HEK293T (cell line): Measurements from ENCODE around the gene LRRC37A.

Experiments
- ARNT ChIP-seq: fragments of 450-650 bp; IDR thresholded peaks from 2 replicates; pipeline ENCODE4 v1.6.1; 2017; ENCODE audit warnings: mild to moderate bottlenecking
- CTBP1 ChIP-seq: fragments of 450-650 bp; IDR thresholded peaks from 2 replicates; pipeline ENCODE4 v1.6.1; 2016; ENCODE audit warnings: borderline replicate concordance
- FOXA1 ChIP-seq: fragments of 450-650 bp; IDR thresholded peaks from 2 replicates; pipeline ENCODE4 v1.6.1; 2016; ENCODE audit warnings: mild to moderate bottlenecking
- FOXK2 ChIP-seq: fragments of 450-650 bp; IDR thresholded peaks from 2 replicates; pipeline ENCODE4 v1.6.1; 2016; ENCODE audit warnings: mild to moderate bottlenecking
- FOXM1 ChIP-seq: fragments of 450-650 bp; IDR thresholded peaks from 2 replicates; pipeline ENCODE4 v1.6.1; 2017; ENCODE audit warnings: mild to moderate bottlenecking, borderline replicate concordance
- NFRKB ChIP-seq: fragments of 450-650 bp; IDR thresholded peaks from 2 replicates; pipeline ENCODE4 v1.6.1; 2016; ENCODE audit warnings: mild to moderate bottlenecking, moderate library complexity
- PKNOX1 ChIP-seq: fragments of 450-650 bp; IDR thresholded peaks from 2 replicates; pipeline ENCODE4 v1.6.1; 2016
- SUZ12 ChIP-seq: fragments of 450-650 bp; IDR thresholded peaks from 2 replicates; pipeline ENCODE4 v1.6.1; 2016; ENCODE audit warnings: mild to moderate bottlenecking
- TARDBP ChIP-seq: fragments of 450-650 bp; IDR thresholded peaks from 2 replicates; pipeline ENCODE4 v1.6.1; 2016
- ZNF384 ChIP-seq: fragments of 450-650 bp; IDR thresholded peaks from 2 replicates; pipeline ENCODE4 v1.6.1; 2016

- TF ChIP-seq ZNF384 (no peak), SUZ12 (no peak), CTBP1 (no peak), TARDBP (no peak), PKNOX1 (no peak), ARNT (no peak), FOXK2 (no peak), FOXA1 (no peak), FOXM1 (no peak), NFRKB (no peak)
Measured at GRCh38 chr17:46262271-46262670, 32.7 kb upstream of the LRRC37A start.
